ENCODE results near the gene AGAP9. TPM values are rescaled to one million over a fixed set of nuclear protein-coding genes. Genes with fewer than 3 reads are reported as not detected.
"Not testable (repeated sequence)": the region's sequence is repeated elsewhere in the genome, so short reads cannot be mapped to it uniquely, and the experiment has no call there.

The AGAP9 gene
- total and polyA plus RNA-seq, 4 donors, result 3.6 to 8.7 (median 5.4) TPM

DNA sequence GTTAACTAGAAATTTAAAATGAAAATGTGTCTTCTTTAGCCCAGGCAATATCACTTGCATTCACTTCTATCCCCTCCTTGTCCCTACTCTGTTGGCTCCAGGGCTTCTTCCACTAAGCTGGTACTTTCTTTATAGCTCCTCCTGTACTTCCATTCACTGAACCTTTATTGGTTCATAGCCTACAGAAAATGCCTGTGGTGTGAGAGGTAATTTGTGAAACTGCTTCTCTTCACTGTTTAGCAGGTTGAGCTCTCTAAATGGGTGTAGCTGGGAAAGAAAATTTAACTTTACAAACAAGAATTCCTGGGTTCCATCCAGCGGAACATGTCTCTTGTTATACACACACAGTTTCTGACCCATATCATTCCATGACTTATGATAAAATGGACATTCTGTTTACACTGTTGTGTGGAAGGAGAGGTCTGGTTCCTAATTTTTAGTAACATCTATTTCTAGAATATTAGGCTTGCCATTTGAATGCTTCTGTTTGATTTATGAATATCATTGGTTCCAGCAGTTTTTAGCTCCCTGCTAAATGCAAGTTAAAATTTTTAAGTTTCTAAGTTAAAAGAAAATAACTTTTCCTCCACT, 36.4 kb upstream of the AGAP9 start:
- not testable (repeated sequence) for H3K4me3 ChIP-seq; H3K9me3 ChIP-seq (ENCODE audit: control insufficient read depth in 4 of 4, insufficient read depth in 3 of 4, low read length in 3 of 4); DNase-seq; H3K27me3 ChIP-seq (ENCODE audit: control insufficient read depth in 3 of 3, insufficient read depth in 3 of 3, low read length in 2 of 3); H3K36me3 ChIP-seq (ENCODE audit: control insufficient read depth in 4 of 4, insufficient read depth in 4 of 4, low read length in 4 of 4); H3K4me1 ChIP-seq (ENCODE audit: control insufficient read depth in 5 of 5, insufficient read depth in 5 of 5, low read length in 5 of 5); H3K9ac ChIP-seq (ENCODE audit: insufficient read depth in 1 of 2, low read length in 2 of 2); H3K27ac ChIP-seq (ENCODE audit: low read depth in 1 of 2, low read length in 1 of 2); ATAC-seq (ENCODE audit: insufficient read depth, low FRiP score)
- WGBS, 2 donors, result 90 to 94% methylated on average over 1 of the region's 1 CpG

GRCh38 chr10:47558109-47558508, 34.7 kb upstream of the AGAP9 start:
- not testable (repeated sequence) for H3K4me3 ChIP-seq; H3K4me1 ChIP-seq (ENCODE audit: control insufficient read depth in 5 of 5, insufficient read depth in 5 of 5, low read length in 5 of 5); H3K36me3 ChIP-seq (ENCODE audit: control insufficient read depth in 4 of 4, insufficient read depth in 4 of 4, low read length in 4 of 4); ATAC-seq (ENCODE audit: insufficient read depth, low FRiP score); H3K27ac ChIP-seq (ENCODE audit: low read depth in 1 of 2, low read length in 1 of 2); H3K9ac ChIP-seq (ENCODE audit: insufficient read depth in 1 of 2, low read length in 2 of 2); DNase-seq; H3K27me3 ChIP-seq (ENCODE audit: control insufficient read depth in 3 of 3, insufficient read depth in 3 of 3, low read length in 2 of 3); H3K9me3 ChIP-seq (ENCODE audit: control insufficient read depth in 4 of 4, insufficient read depth in 3 of 4, low read length in 3 of 4)
- 62 to 69% methylated on average over 5 of the region's 5 CpGs for WGBS, 2 donors

DNA sequence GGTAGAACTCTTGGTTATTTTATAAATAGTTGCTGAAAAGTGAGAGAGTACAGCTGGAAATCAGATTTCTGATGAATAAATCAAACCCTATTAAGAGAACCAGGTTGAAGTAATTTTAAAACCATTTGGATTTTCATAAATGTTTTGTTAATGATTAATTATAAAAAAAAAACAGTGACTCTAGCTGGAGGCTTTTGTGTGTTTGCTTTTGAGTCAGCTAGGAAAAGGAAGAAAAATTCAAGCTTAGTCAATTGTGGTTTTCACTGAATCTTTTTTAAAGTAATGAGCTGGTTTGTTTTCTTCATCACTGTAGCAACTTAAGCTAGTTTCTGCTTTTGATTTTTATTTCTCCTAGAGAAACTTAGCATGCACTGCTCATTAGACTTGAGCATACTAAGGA, 34.2 kb upstream of the AGAP9 start:
- not testable (repeated sequence) for DNase-seq; ATAC-seq (ENCODE audit: insufficient read depth, low FRiP score); H3K4me1 ChIP-seq (ENCODE audit: control insufficient read depth in 5 of 5, insufficient read depth in 5 of 5, low read length in 5 of 5); H3K4me3 ChIP-seq; H3K9me3 ChIP-seq (ENCODE audit: control insufficient read depth in 4 of 4, insufficient read depth in 3 of 4, low read length in 3 of 4); H3K9ac ChIP-seq (ENCODE audit: insufficient read depth in 1 of 2, low read length in 2 of 2); H3K27me3 ChIP-seq (ENCODE audit: control insufficient read depth in 3 of 3, insufficient read depth in 3 of 3, low read length in 2 of 3); H3K27ac ChIP-seq (ENCODE audit: low read depth in 1 of 2, low read length in 1 of 2); H3K36me3 ChIP-seq (ENCODE audit: control insufficient read depth in 4 of 4, insufficient read depth in 4 of 4, low read length in 4 of 4)

GRCh38 chr10:47555334-47555733, 31.9 kb upstream of the AGAP9 start:
- H3K9ac ChIP-seq (ENCODE audit: insufficient read depth in 1 of 2, low read length in 2 of 2); H3K36me3 ChIP-seq (ENCODE audit: control insufficient read depth in 4 of 4, insufficient read depth in 4 of 4, low read length in 4 of 4); DNase-seq; H3K4me3 ChIP-seq; H3K9me3 ChIP-seq (ENCODE audit: control insufficient read depth in 4 of 4, insufficient read depth in 3 of 4, low read length in 3 of 4); H3K27me3 ChIP-seq (ENCODE audit: control insufficient read depth in 3 of 3, insufficient read depth in 3 of 3, low read length in 2 of 3); H3K27ac ChIP-seq (ENCODE audit: low read depth in 1 of 2, low read length in 1 of 2); H3K4me1 ChIP-seq (ENCODE audit: control insufficient read depth in 5 of 5, insufficient read depth in 5 of 5, low read length in 5 of 5); ATAC-seq (ENCODE audit: insufficient read depth, low FRiP score): not testable (repeated sequence)
- 62 to 80% methylated on average over 2 of the region's 2 CpGs for WGBS, 2 donors

DNA sequence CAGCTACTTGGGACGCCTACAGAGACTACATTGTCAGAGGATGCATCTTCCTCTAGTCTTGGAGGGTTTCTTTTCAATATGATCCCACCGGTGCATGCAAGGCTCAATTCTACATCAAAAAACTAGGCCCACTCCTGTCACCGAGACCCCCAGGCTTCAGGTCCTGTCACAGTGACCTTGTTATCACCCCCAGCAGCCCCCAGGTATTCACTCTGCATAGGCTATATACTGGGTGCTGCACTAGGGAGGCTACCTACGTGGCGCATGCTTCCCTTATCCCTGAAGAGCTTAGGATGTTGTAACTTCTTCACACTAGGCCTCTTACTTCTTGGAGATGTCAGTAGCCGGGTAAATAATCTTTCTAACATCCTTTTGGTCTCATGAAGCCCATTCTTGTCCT, 31.1 kb upstream of the AGAP9 start:
- not testable (repeated sequence) for H3K9me3 ChIP-seq (ENCODE audit: control insufficient read depth in 4 of 4, insufficient read depth in 3 of 4, low read length in 3 of 4); H3K27ac ChIP-seq (ENCODE audit: low read depth in 1 of 2, low read length in 1 of 2); H3K4me3 ChIP-seq; H3K4me1 ChIP-seq (ENCODE audit: control insufficient read depth in 5 of 5, insufficient read depth in 5 of 5, low read length in 5 of 5); DNase-seq; H3K36me3 ChIP-seq (ENCODE audit: control insufficient read depth in 4 of 4, insufficient read depth in 4 of 4, low read length in 4 of 4); H3K9ac ChIP-seq (ENCODE audit: insufficient read depth in 1 of 2, low read length in 2 of 2); H3K27me3 ChIP-seq (ENCODE audit: control insufficient read depth in 3 of 3, insufficient read depth in 3 of 3, low read length in 2 of 3); ATAC-seq (ENCODE audit: insufficient read depth, low FRiP score)
- 84 to 90% methylated on average over 4 to 5 of the region's 6 CpGs for WGBS, 2 donors

DNA sequence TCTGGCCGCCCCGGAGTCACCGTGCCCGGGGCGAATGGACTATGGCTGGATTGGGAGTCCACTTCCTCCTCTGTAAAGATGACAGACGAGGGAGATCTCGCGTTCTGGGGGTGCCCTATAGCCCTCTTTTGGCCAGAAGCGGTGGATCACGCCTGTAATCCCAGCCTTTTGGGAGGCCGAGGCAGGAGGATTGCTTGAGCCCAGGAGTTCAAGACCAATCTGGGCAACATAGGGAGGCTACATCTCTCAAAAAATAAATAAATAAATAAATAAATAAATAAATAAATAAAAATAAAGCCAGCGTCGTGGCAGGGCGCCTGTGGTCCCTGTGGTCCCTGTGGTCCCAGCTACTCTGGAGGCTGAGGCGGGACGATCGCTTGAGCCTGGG, 30.4 kb upstream of the AGAP9 start:
- WGBS, 2 donors, result 15 to 35% methylated on average over 10 to 15 of the region's 17 CpGs
- not testable (repeated sequence) for H3K4me1 ChIP-seq (ENCODE audit: control insufficient read depth in 5 of 5, insufficient read depth in 5 of 5, low read length in 5 of 5); ATAC-seq (ENCODE audit: insufficient read depth, low FRiP score); H3K9me3 ChIP-seq (ENCODE audit: control insufficient read depth in 4 of 4, insufficient read depth in 3 of 4, low read length in 3 of 4); H3K36me3 ChIP-seq (ENCODE audit: control insufficient read depth in 4 of 4, insufficient read depth in 4 of 4, low read length in 4 of 4); H3K4me3 ChIP-seq; H3K27me3 ChIP-seq (ENCODE audit: control insufficient read depth in 3 of 3, insufficient read depth in 3 of 3, low read length in 2 of 3)
- H3K9ac ChIP-seq (ENCODE audit: insufficient read depth in 1 of 2, low read length in 2 of 2), result peak overlapping the region in 1 of 2 donors; percentile 63
- DNase-seq, result peak in 2 of 3 donors; percentile 18 to 27
- H3K27ac ChIP-seq (ENCODE audit: low read depth in 1 of 2, low read length in 1 of 2), result peak overlapping the region; percentile 85 to 94

DNA sequence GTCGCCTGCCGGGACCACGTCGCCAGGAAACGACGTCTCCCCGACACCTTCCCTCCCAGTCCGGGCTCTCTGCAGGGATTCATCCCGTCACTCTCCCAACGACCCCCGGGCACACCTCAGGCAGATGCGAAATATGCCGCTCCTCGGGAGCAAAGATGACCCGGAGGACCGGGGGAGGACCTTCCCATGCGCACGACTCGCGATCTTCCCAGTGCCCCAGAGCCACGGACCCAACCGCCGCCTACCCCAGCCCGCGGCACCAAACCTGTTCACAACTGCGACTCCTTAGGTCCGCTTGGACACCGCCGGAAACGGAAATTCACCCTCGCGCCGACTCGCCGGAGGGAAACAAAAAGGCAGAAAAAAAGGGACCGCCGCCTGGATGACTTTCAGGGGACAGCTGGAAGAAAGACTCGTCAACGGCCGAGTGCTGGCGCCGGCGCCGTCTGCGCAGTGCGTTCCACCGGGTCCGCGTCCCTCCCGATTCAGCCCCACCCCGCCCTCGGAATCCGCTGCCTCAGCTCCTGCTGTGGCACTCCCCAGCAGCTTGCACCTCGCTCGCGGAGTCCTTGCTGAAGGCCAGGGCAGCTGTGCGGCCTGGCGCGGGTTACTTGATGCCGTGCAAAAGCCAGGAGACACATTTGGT, 29.9 kb upstream of the AGAP9 start:
- peak overlapping the region; percentile 93 to 94 for H3K27ac ChIP-seq (ENCODE audit: low read depth in 1 of 2, low read length in 1 of 2)
- H3K9me3 ChIP-seq (ENCODE audit: control insufficient read depth in 4 of 4, insufficient read depth in 3 of 4, low read length in 3 of 4); H3K36me3 ChIP-seq (ENCODE audit: control insufficient read depth in 4 of 4, insufficient read depth in 4 of 4, low read length in 4 of 4); H3K27me3 ChIP-seq (ENCODE audit: control insufficient read depth in 3 of 3, insufficient read depth in 3 of 3, low read length in 2 of 3); H3K4me1 ChIP-seq (ENCODE audit: control insufficient read depth in 5 of 5, insufficient read depth in 5 of 5, low read length in 5 of 5): not testable (repeated sequence)
- WGBS, 2 donors, result 0 to 1% methylated on average over 32 to 45 of the region's 60 CpGs
- peak overlapping the region; percentile 77 for H3K4me3 ChIP-seq
- DNase-seq (peak; percentile 88 to 94 (median 92)), ATAC-seq (ENCODE audit: insufficient read depth, low FRiP score) (peak; percentile 94)
- H3K9ac ChIP-seq (ENCODE audit: insufficient read depth in 1 of 2, low read length in 2 of 2), result peak overlapping the region; percentile 63 to 86
